Left ventricle myocardium inferior (tissue), 1 donor: Measurements from ENCODE around the gene NRBP1. TPM values are rescaled to one million over a fixed set of nuclear protein-coding genes. Genes with fewer than 3 reads are reported as not detected.

Source experiments
- DNase-seq: peaks from one replicate; pipeline ENCODE4 v3.0.0-alpha.2; 2020
- H3K27ac ChIP-seq: fragments of 200-600 bp; replicated peaks from 2 replicates; pipeline ENCODE4 v1.8.0; 2021
- H3K27me3 ChIP-seq: fragments of 200-600 bp; 2 replicates; pipeline ENCODE4 v1.8.0; 2021; ENCODE audit warnings: low read depth
- H3K36me3 ChIP-seq: fragments of 200-600 bp; 2 replicates; pipeline ENCODE4 v1.8.0; 2021
- H3K4me1 ChIP-seq: fragments of 200-600 bp; 2 replicates; pipeline ENCODE4 v1.8.0; 2021
- H3K4me3 ChIP-seq: fragments of 200-600 bp; 2 replicates; pipeline ENCODE4 v1.8.0; 2021; ENCODE audit warnings: mild to moderate bottlenecking, moderate library complexity
- H3K9me3 ChIP-seq: fragments of 200-600 bp; replicated peaks from 2 replicates; pipeline ENCODE4 v1.8.0; 2021
- intact Hi-C: fragments of 100-400 bp; cut with micrococcal nuclease; formaldehyde crosslinking; loops from one replicate; pipeline ENCODE4 v1.11.0; 2022
- total RNA-seq: library from RNA; stranded (reverse); fragmentation: NEBNext Ultra II Directional; extraction: Animal tissue kit (Norgen Biotek cat#: 25700); gene quantifications from one replicate; pipeline ENCODE4 v1.2.1, GENCODE V29; 2021
- TF ChIP-seq, protein P1 (sequence below): fragments of 200-600 bp; IDR thresholded peaks from 2 replicates; pipeline ENCODE4 v1.8.0; 2021; ENCODE audit warnings: antibody characterized with exemption, mild to moderate bottlenecking, borderline replicate concordance
- donor health status: DM: no; HTN: yes; CAD: no; lungs with severe emphysema.

The NRBP1 gene
- total RNA-seq, 1 donor from 2014 or later: 52.5 TPM

DNA sequence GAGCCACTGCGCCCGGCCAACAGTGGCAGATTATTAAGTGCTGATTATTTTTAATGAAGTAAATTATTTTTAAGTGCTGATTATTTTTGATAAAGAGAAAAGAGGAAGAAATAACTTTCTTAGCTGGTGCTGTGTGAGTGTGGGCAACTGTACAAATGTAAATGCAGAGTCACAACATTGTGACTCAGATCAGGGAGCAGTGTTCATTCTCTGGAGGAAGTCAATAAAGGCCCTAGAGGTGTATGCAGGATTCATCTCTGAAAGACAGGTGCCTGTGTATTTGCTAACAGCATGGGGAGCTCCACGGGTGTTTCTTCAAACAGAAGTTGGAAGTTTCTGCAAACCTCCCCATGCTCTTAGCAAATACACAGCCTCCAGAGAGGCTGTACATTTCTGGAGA is 19.9 kb downstream of the NRBP1 start:
- TF ChIP-seq, protein P1, sequence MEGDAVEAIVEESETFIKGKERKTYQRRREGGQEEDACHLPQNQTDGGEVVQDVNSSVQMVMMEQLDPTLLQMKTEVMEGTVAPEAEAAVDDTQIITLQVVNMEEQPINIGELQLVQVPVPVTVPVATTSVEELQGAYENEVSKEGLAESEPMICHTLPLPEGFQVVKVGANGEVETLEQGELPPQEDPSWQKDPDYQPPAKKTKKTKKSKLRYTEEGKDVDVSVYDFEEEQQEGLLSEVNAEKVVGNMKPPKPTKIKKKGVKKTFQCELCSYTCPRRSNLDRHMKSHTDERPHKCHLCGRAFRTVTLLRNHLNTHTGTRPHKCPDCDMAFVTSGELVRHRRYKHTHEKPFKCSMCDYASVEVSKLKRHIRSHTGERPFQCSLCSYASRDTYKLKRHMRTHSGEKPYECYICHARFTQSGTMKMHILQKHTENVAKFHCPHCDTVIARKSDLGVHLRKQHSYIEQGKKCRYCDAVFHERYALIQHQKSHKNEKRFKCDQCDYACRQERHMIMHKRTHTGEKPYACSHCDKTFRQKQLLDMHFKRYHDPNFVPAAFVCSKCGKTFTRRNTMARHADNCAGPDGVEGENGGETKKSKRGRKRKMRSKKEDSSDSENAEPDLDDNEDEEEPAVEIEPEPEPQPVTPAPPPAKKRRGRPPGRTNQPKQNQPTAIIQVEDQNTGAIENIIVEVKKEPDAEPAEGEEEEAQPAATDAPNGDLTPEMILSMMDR: no peak
- Histone ChIP-seq H3K27ac (no peak overlapping the region), H3K36me3 (peaks cover 78% of the 10 kb centered on the region), H3K4me1 (no peaks in the 10 kb centered on the region), H3K9me3 (no peaks in the 10 kb centered on the region), H3K27me3 (no peaks in the 10 kb centered on the region), H3K4me3 (no peak overlapping the region)
- intact Hi-C loops: no loop called here
- no peak for DNase-seq

DNA sequence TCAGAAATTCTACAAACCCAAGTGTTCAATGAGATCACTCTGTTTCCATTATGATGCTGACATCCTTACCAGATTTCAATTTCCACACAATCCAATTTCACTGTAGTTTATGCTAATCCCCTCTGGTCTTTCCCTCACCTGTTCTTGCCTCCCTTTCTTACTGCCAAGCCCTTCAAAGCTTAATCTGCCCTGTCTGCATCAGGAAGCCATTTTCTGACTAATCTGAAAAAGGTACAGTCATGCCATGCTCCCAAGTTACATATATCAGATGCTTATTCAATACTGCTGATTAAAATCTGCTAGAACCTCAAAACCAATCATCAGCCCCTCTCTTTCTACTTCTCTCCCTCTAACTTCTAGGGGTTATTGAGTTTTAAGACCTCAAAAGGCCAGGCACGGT is 22.7 kb downstream of the NRBP1 start:
- TF ChIP-seq, protein P1: no peak
- Histone ChIP-seq H3K9me3 (no peaks in the 10 kb centered on the region), H3K4me3 (no peak overlapping the region), H3K4me1 (no peaks in the 10 kb centered on the region), H3K36me3 (peaks cover 92% of the 10 kb centered on the region), H3K27ac (no peak overlapping the region), H3K27me3 (no peaks in the 10 kb centered on the region)
- no peak for DNase-seq
- intact Hi-C loops: no loop called here

GRCh38 chr2:27453968-27454367 is 25.5 kb downstream of the NRBP1 start:
- Histone ChIP-seq H3K9me3 (no peaks in the 10 kb centered on the region), H3K27ac (no peak overlapping the region), H3K4me1 (no peaks in the 10 kb centered on the region), H3K4me3 (no peak overlapping the region), H3K27me3 (no peaks in the 10 kb centered on the region), H3K36me3 (peaks cover 97% of the 10 kb centered on the region)
- intact Hi-C loops: no loop called here
- TF ChIP-seq, protein P1: no peak
- DNase-seq: no peak

GRCh38 chr2:27461118-27461517 is 32.7 kb downstream of the NRBP1 start:
- intact Hi-C loops: no loop called here
- peak; percentile 29 for DNase-seq
- Histone ChIP-seq H3K9me3 (no peaks in the 10 kb centered on the region), H3K36me3 (peaks cover 75% of the 10 kb centered on the region), H3K4me3 (no peak overlapping the region), H3K27me3 (no peaks in the 10 kb centered on the region), H3K27ac (no peak overlapping the region), H3K4me1 (no peaks in the 10 kb centered on the region)
- TF ChIP-seq, protein P1: no peak

DNA sequence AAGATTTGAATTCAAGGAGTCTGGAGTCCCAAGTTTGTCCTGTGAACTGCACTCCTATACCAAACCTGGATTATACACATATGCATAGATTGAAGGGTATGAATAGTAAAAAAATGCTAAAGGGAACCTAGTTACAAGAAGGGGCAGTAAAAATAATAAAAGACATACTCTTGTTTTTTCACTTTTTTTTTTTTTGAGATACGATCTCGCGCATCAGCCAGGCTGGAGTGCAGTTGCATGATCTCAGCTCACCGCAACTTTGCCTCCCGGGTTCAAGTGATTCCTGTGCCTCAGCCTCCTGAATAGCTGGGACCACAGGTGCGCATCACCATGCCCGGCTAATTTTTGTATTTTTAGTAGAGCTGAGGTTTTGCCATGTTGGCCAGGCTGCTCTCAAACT is 36.0 kb downstream of the NRBP1 start:
- H3K9me3 ChIP-seq: no peaks in the 10 kb centered on the region
- peaks cover 42% of the 10 kb centered on the region for H3K36me3 ChIP-seq
- no peak overlapping the region for H3K4me3 ChIP-seq
- H3K27me3 ChIP-seq: no peaks in the 10 kb centered on the region
- no peaks in the 10 kb centered on the region for H3K4me1 ChIP-seq
- intact Hi-C loops: no loop called here
- DNase-seq: no peak
- no peak overlapping the region for H3K27ac ChIP-seq
- TF ChIP-seq, protein P1: no peak

GRCh38 chr2:27471961-27472360 is 43.5 kb downstream of the NRBP1 start:
- Histone ChIP-seq H3K27ac (no peak overlapping the region), H3K27me3 (no peaks in the 10 kb centered on the region), H3K9me3 (no peaks in the 10 kb centered on the region), H3K4me3 (no peak overlapping the region), H3K4me1 (no peaks in the 10 kb centered on the region), H3K36me3 (peaks cover 60% of the 10 kb centered on the region)
- intact Hi-C loops: no loop called here
- DNase-seq: no peak
- TF ChIP-seq, protein P1: no peak
